Loucy (cell line): Measurements from ENCODE around the gene DENND6A.

Experiments
- H2AFZ ChIP-seq: fragments of 200-600 bp; sonication (generic); 2 replicates; pipeline ENCODE4 v1.6.0; 2016; ENCODE audit warnings: antibody characterized with exemption, mild to moderate bottlenecking, low read length, moderate library complexity
- H3F3A ChIP-seq: fragments of 200-600 bp; 2 replicates; pipeline ENCODE4 v1.6.0; 2016; ENCODE audit warnings: antibody characterized with exemption, low read depth, mild to moderate bottlenecking
- H3K27me3 ChIP-seq: fragments of 200-600 bp; sonication (generic); 2 replicates; pipeline ENCODE4 v1.6.1; 2014; ENCODE audit warnings: low read length, mild to moderate bottlenecking; ENCODE audit not compliant: insufficient read depth, poor library complexity, severe bottlenecking
- H3K36me3 ChIP-seq: fragments of 200-600 bp; sonication (generic); 2 replicates; pipeline ENCODE4 v1.6.1; 2016; ENCODE audit warnings: low read length; ENCODE audit not compliant: insufficient read depth
- H3K4me1 ChIP-seq: fragments of 200-600 bp; sonication (generic); 2 replicates; pipeline ENCODE4 v1.5.1; 2014; ENCODE audit warnings: low read length, mild to moderate bottlenecking; ENCODE audit not compliant: insufficient read depth, poor library complexity, severe bottlenecking
- H3K4me2 ChIP-seq: fragments of 200-600 bp; sonication (generic); 2 replicates; pipeline ENCODE4 v1.6.0; 2014; ENCODE audit warnings: antibody characterized with exemption, low read length, low read depth, mild to moderate bottlenecking; ENCODE audit not compliant: poor library complexity, severe bottlenecking
- H3K4me3 ChIP-seq: fragments of 200-600 bp; sonication (generic); 2 replicates; pipeline ENCODE4 v1.5.1; 2014; ENCODE audit warnings: low read length, mild to moderate bottlenecking, mixed read lengths; ENCODE audit not compliant: poor library complexity, severe bottlenecking
- H3K79me2 ChIP-seq: fragments of 200-600 bp; sonication (generic); 2 replicates; pipeline ENCODE4 v1.6.1; 2014; ENCODE audit warnings: low read length; ENCODE audit not compliant: insufficient read depth
- H3K9ac ChIP-seq: fragments of 200-600 bp; sonication (generic); 2 replicates; pipeline ENCODE4 v1.6.0; 2014; ENCODE audit warnings: mild to moderate bottlenecking, low read depth, low read length, moderate library complexity; ENCODE audit not compliant: poor library complexity, severe bottlenecking
- H3K9me2 ChIP-seq: fragments of 200-600 bp; sonication (generic); replicated peaks from 2 replicates; pipeline ENCODE4 v1.6.1; 2016; ENCODE audit warnings: low read depth, low read length, mixed read lengths
- H3K9me3 ChIP-seq: fragments of 200-600 bp; sonication (generic); 2 replicates; pipeline ENCODE4 v1.6.1; 2014; ENCODE audit warnings: mild to moderate bottlenecking, antibody characterized with exemption, low read length, low read depth; ENCODE audit not compliant: insufficient read depth
- H4K20me1 ChIP-seq: fragments of 200-600 bp; sonication (generic); 2 replicates; pipeline ENCODE4 v1.6.0; 2014; ENCODE audit warnings: antibody characterized with exemption, low read length, mild to moderate bottlenecking; ENCODE audit not compliant: insufficient read depth, poor library complexity, severe bottlenecking
- CTCF ChIP-seq: fragments of 200-600 bp; sonication (generic); conservative IDR thresholded peaks from 2 replicates; pipeline ENCODE4 v1.5.1; 2014; ENCODE audit warnings: mild to moderate bottlenecking, antibody characterized with exemption, low read length
- EZH2phosphoT487 ChIP-seq: fragments of 200-600 bp; IDR thresholded peaks from 2 replicates; pipeline ENCODE4 v1.6.1; 2018; ENCODE audit warnings: antibody characterized with exemption, mild to moderate bottlenecking, moderate library complexity, borderline replicate concordance

DENND6A gene

GRCh38 chr3:57598765-57599360, 94.0 kb downstream of the DENND6A start:
- H4K20me1 ChIP-seq, result peaks cover 24% of the 10 kb centered on the region
- H3K9me3 ChIP-seq, result no peaks in the 10 kb centered on the region
- H2AFZ ChIP-seq, result no peak overlapping the region
- peak overlapping the region; percentile 83 for H3K9ac ChIP-seq
- H3K36me3 ChIP-seq, result no peaks in the 10 kb centered on the region
- peaks cover 50% of the 10 kb centered on the region for H3K79me2 ChIP-seq
- TF ChIP-seq EZH2phosphoT487, result no peak
- no peak for TF ChIP-seq CTCF
- H3K27me3 ChIP-seq, result no peaks in the 10 kb centered on the region
- H3F3A ChIP-seq, result 0 out of 2 replicates have a peak, but pooled peaks cover 5% of the 10 kb centered on the region
- peak overlapping the region; percentile 77 for H3K4me2 ChIP-seq
- H3K9me2 ChIP-seq, result no peaks in the 10 kb centered on the region
- peaks cover 23% of the 10 kb centered on the region for H3K4me1 ChIP-seq
- H3K4me3 ChIP-seq, result peak overlapping the region; percentile 86

- TF ChIP-seq EZH2phosphoT487 (no peak), CTCF (0 out of 2 replicates have a peak, but pooled peaks have one; percentile 26)
- Histone ChIP-seq H3F3A (0 out of 2 replicates have a peak, but pooled peaks cover 5% of the 10 kb centered on the region), H3K4me3 (peak within 1 kb of the TSS; percentile 89), H2AFZ (peak within 1 kb of the TSS; percentile 94), H3K9ac (peak within 1 kb of the TSS; percentile 88), H4K20me1 (peaks cover 39% of the 10 kb centered on the region), H3K9me2 (no peaks in the 10 kb centered on the region), H3K9me3 (no peaks in the 10 kb centered on the region), H3K36me3 (no peaks in the 10 kb centered on the region), H3K79me2 (peaks cover 65% of the 10 kb centered on the region), H3K4me1 (peaks cover 35% of the 10 kb centered on the region), H3K4me2 (peak within 1 kb of the TSS; percentile 97), H3K27me3 (no peaks in the 10 kb centered on the region)
Observed at GRCh38 chr3:57597127-57597923, 95.6 kb downstream of the DENND6A start, which contains the start of gene ARF4. ARF4 (minus strand) TSS chr3:57597344; CDS start chr3:57597140, 204 bp downstream.

- Histone ChIP-seq H3K79me2 (peaks cover 72% of the 10 kb centered on the region), H3K27me3 (no peaks in the 10 kb centered on the region), H3F3A (0 out of 2 replicates have a peak, but pooled peaks cover 5% of the 10 kb centered on the region), H3K36me3 (no peaks in the 10 kb centered on the region), H4K20me1 (peaks cover 46% of the 10 kb centered on the region), H3K9ac (peak overlapping the region; percentile 88), H2AFZ (peak overlapping the region; percentile 89), H3K9me2 (no peaks in the 10 kb centered on the region), H3K9me3 (no peaks in the 10 kb centered on the region), H3K4me2 (peak overlapping the region; percentile 97), H3K4me1 (peaks cover 42% of the 10 kb centered on the region), H3K4me3 (peak overlapping the region; percentile 89)
- TF ChIP-seq EZH2phosphoT487 (no peak), CTCF (no peak)
Observed at GRCh38 chr3:57596495-57597126, 96.3 kb downstream of the DENND6A start.
